HepG2 (cell line): ENCODE results near the gene DHRS9. TPM values are rescaled to one million over a fixed set of nuclear protein-coding genes. Genes with fewer than 3 reads are reported as not detected.

Source experiments
- ATAC-seq: fragments of 200-7000 bp; cut with Tn5 transposase; 3 replicates; pipeline ENCODE4 v1.9.1; 2020; ENCODE audit warnings: mild to moderate bottlenecking, moderate library complexity
- BruUV-seq: library from RNA; stranded (reverse); fragments of 400-500 nt; replicated peaks from 2 replicates; lab custom pipeline; 2021; lab: Mats Ljungman, UMichigan
- CTCF ChIA-PET: fragments of 300-600 bp; formaldehyde crosslinking; extraction: SDS; loops from one replicate; lab custom pipeline; 2021; ENCODE audit warnings: low total read pairs, inconsistent platforms, low intra/inter-chr PET ratio; lab: Yijun Ruan, JAX
- POLR2A ChIA-PET: fragments of 350-600 bp; sonication (Branson Sonifier 250); formaldehyde crosslinking; loops from one replicate; lab custom pipeline; 2020; ENCODE audit warnings: antibody characterized with exemption, inconsistent platforms; lab: Yijun Ruan, JAX
- DNase-seq: peaks from one replicate; pipeline ENCODE4 v3.0.0-alpha.2; 2015; ENCODE audit warnings: low spot score
- FAIRE-seq: peaks from 3 replicates; lab custom pipeline; 2011; peaks lifted over from hg19 to GRCh38; lab: Jason Lieb, UNC
- H2AFZ ChIP-seq: one replicate; pipeline ENCODE4 v1.6.1; 2011; ENCODE audit warnings: low read length, inconsistent platforms
- H3K27ac ChIP-seq: fragments of 300-600 bp; 3 replicates; pipeline ENCODE4 v1.8.0; 2011; ENCODE audit warnings: mixed run types, mild to moderate bottlenecking, mixed read lengths, low read length, inconsistent platforms; ENCODE audit not compliant: insufficient read depth; ENCODE audit errors: extremely low read length
- H3K27me3 ChIP-seq, 2 experiments: fragments of 200-600 bp in 1 of 2; 2 replicates in 1 of 2; 3 replicates in 1 of 2; pipeline versions ENCODE4 v1.6.0 to v1.8.0; 2011; ENCODE audit warnings: low read length in 2 of 2, mild to moderate bottlenecking in 2 of 2, moderate library complexity in 2 of 2, inconsistent platforms in 1 of 2; ENCODE audit not compliant: insufficient read depth in 2 of 2, control insufficient read depth in 1 of 2
- H3K36me3 ChIP-seq, 2 experiments: fragments of 200-600 bp in 1 of 2; replicated peaks in 1 of 2; 2 replicates in 1 of 2; 3 replicates in 1 of 2; pipeline versions ENCODE4 v1.5.1 to v1.8.0; 2011; ENCODE audit warnings: low read length in 2 of 2, inconsistent platforms in 1 of 2; ENCODE audit not compliant: insufficient read depth in 2 of 2, control insufficient read depth in 1 of 2
- H3K4me1 ChIP-seq: 2 replicates; pipeline ENCODE4 v1.5.1; 2012; ENCODE audit warnings: low read length, inconsistent platforms; ENCODE audit not compliant: insufficient read depth
- H3K4me2 ChIP-seq: 2 replicates; pipeline ENCODE4 v1.6.0; 2011; ENCODE audit warnings: low read depth, low read length, inconsistent platforms
- H3K4me3 ChIP-seq, 3 experiments: fragments of 200-600 bp in 1 of 3; sonication (generic), shearing (Covaris generic) in 1 of 3; replicated peaks in 1 of 3; 2 replicates each; pipeline ENCODE4 v1.5.1; 2011 to 2016; ENCODE audit warnings: low read length in 3 of 3, inconsistent platforms in 2 of 3, low read depth in 2 of 3, mild to moderate bottlenecking in 2 of 3, control low read depth in 1 of 3, mixed read lengths in 1 of 3; ENCODE audit not compliant: insufficient read depth in 1 of 3
- H3K79me2 ChIP-seq: one replicate; pipeline ENCODE4 v1.6.1; 2011; ENCODE audit warnings: low read length, inconsistent platforms; ENCODE audit not compliant: insufficient read depth
- H3K9ac ChIP-seq: 2 replicates; pipeline ENCODE4 v1.6.0; 2011; ENCODE audit warnings: mild to moderate bottlenecking, low read depth, low read length, inconsistent platforms; ENCODE audit not compliant: insufficient read depth
- H3K9me3 ChIP-seq: 2 replicates; pipeline ENCODE4 v1.5.1; 2012; ENCODE audit warnings: mild to moderate bottlenecking, low read length
- H4K20me1 ChIP-seq: 2 replicates; pipeline ENCODE4 v1.6.0; 2011; ENCODE audit warnings: inconsistent platforms, mild to moderate bottlenecking, low read length, moderate library complexity; ENCODE audit not compliant: insufficient read depth
- KLF16 ChIP-seq, 2 experiments: sonication (generic) in 1 of 2; formaldehyde crosslinking in 1 of 2; IDR thresholded peaks; 2 replicates each; pipeline versions ENCODE4 v1.6.1 to v1.8.0; 2016 to 2023; ENCODE audit warnings: missing genetic modification reagents in 2 of 2, missing compliant biosample characterization in 1 of 2
- TBL1XR1 ChIP-seq: fragments of 150-350 bp; IDR thresholded peaks from 2 replicates; pipeline ENCODE4 v1.6.1; 2014; ENCODE audit warnings: borderline replicate concordance, low read length; ENCODE audit not compliant: partially characterized antibody
- ZNF180 ChIP-seq: sonication (generic); formaldehyde crosslinking; IDR thresholded peaks from 2 replicates; pipeline ENCODE4 v1.4.0; 2020; ENCODE audit warnings: low read depth, missing genetic modification reagents, borderline replicate concordance
- ZNF264 ChIP-seq: sonication (generic); formaldehyde crosslinking; IDR thresholded peaks from 2 replicates; pipeline ENCODE4 v1.4.0; 2020; ENCODE audit warnings: missing genetic modification reagents
- ZNF343 ChIP-seq: sonication (generic); formaldehyde crosslinking; IDR thresholded peaks from 2 replicates; pipeline ENCODE4 v1.4.0; 2020; ENCODE audit warnings: mild to moderate bottlenecking, missing genetic modification reagents
- ZNF589 ChIP-seq: sonication (generic); formaldehyde crosslinking; conservative IDR thresholded peaks from 2 replicates; pipeline ENCODE4 v1.8.0; 2022; ENCODE audit warnings: mild to moderate bottlenecking, moderate library complexity, missing genetic modification reagents
- WGBS: methylation state at CpG from one replicate; pipeline ENCODE4 v1.1.6; 2017; ENCODE audit warnings: low lambda C conversion rate; 5-methylcytosine and 5-hydroxymethylcytosine counted together
- in situ Hi-C: cut with HindIII; loops from 2 replicates; pipeline ENCODE4 v1.10.0; 2017; ENCODE audit warnings: low pct_unique_long_range_greater_than_20kb; ENCODE audit not compliant: extremely low pct_ligation_motif_present
- intact Hi-C: fragments of 100-400 bp; cut with micrococcal nuclease; formaldehyde crosslinking; loops from one replicate; pipeline ENCODE4 v1.10.0; 2022; ENCODE audit not compliant: unreplicated experiment
- polyA plus RNA-seq, 8 experiments: library from polyadenylated mRNA; depleted of rRNA in 3 of 8; stranded (reverse) in 7 of 8; unstranded in 1 of 8; fragments of >200 nt; fragmentation: Illumina TruSeq in 4 of 8; extraction: Trizol in 4 of 8; gene quantifications; 2 replicates each; pipeline versions ENCODE4 v1.2.1 to v1.2.3, GENCODE V29; 2011 to 2016; ENCODE audit warnings: low read depth in 4 of 8, missing spikeins in 1 of 8, mixed read lengths in 1 of 8; ENCODE audit not compliant: insufficient read depth in 1 of 8
- total RNA-seq, 5 experiments: library from RNA; depleted of rRNA; stranded (reverse); fragments of >200 nt; fragmentation: Illumina TruSeq; extraction: Trizol; gene quantifications; 2 replicates each; pipeline ENCODE4 v1.2.3, GENCODE V29; 2016; ENCODE audit warnings: low read depth in 1 of 5
- TF ChIP-seq, protein P1 (sequence below): sonication (generic); formaldehyde crosslinking; IDR thresholded peaks from 2 replicates; pipeline ENCODE4 v1.5.1; 2020; ENCODE audit warnings: missing genetic modification reagents, mild to moderate bottlenecking, borderline replicate concordance
- TF ChIP-seq, protein P2 (sequence below): IDR thresholded peaks from 2 replicates; pipeline ENCODE4 v1.6.1; 2018; ENCODE audit warnings: missing genetic modification reagents
- TF ChIP-seq, protein P3 (sequence below): sonication (generic); formaldehyde crosslinking; IDR thresholded peaks from 2 replicates; pipeline ENCODE4 v1.5.0; 2020; ENCODE audit warnings: mild to moderate bottlenecking, missing genetic modification reagents

Gene DHRS9
- total and polyA plus RNA-seq, 2 of the 13 experiments (the other 11 are each of a cell fraction or from before 2014, with no cell fraction given), result not detected

DNA sequence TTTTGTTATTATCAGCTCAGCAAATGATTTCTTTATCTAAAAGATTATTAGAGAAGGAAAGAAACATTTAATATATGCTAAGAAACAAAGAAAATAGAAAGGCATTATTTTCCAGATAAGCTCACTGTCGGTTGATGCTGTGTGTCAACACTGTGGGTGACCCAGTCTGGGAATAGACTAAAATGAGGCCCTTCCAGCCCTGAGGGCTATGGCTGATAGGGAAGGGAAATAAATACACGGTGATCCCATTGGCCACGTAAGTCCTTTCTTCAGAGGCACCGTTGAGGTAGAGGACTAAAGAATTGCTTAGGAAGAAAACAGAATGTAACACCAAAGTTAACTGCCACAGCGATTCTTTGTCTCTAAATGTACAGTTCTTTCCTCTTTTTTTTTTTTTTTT, 40.0 kb upstream of the DHRS9 start:
- CTCF ChIA-PET, result no interaction called here
- POLR2A ChIA-PET, result no interaction called here
- no peak overlapping the region for H3K4me3 ChIP-seq

More for the DNA sequence above, 40.0 kb upstream of the DHRS9 start:
- H3K9me3 ChIP-seq, result no peaks in the 10 kb centered on the region
- no peak overlapping the region for H3K27ac ChIP-seq
- intact Hi-C loops, result no loop called here
- no peaks in the 10 kb centered on the region for H3K36me3 ChIP-seq
- no peak overlapping the region for H2AFZ ChIP-seq
- BruUV-seq, result no TSS peak
- in situ Hi-C loops, result no loop called here
- no peaks in the 10 kb centered on the region for H3K27me3 ChIP-seq
- H3K4me1 ChIP-seq, result no peaks in the 10 kb centered on the region
- no peak overlapping the region for H3K9ac ChIP-seq
- no peak overlapping the region for H3K4me2 ChIP-seq
- no peak for FAIRE-seq
- no peak for ATAC-seq
- H3K79me2 ChIP-seq, result no peaks in the 10 kb centered on the region
- 60% methylated on average over 5 of the region's 5 CpGs for WGBS
- no peak for TF ChIP-seq TBL1XR1
- TF ChIP-seq KLF16 (CRISPR knock-in tag; IDR thresholded peaks at IDR 0.05), result no peak
- TF ChIP-seq ZNF180, result no peak
- TF ChIP-seq, protein P1, sequence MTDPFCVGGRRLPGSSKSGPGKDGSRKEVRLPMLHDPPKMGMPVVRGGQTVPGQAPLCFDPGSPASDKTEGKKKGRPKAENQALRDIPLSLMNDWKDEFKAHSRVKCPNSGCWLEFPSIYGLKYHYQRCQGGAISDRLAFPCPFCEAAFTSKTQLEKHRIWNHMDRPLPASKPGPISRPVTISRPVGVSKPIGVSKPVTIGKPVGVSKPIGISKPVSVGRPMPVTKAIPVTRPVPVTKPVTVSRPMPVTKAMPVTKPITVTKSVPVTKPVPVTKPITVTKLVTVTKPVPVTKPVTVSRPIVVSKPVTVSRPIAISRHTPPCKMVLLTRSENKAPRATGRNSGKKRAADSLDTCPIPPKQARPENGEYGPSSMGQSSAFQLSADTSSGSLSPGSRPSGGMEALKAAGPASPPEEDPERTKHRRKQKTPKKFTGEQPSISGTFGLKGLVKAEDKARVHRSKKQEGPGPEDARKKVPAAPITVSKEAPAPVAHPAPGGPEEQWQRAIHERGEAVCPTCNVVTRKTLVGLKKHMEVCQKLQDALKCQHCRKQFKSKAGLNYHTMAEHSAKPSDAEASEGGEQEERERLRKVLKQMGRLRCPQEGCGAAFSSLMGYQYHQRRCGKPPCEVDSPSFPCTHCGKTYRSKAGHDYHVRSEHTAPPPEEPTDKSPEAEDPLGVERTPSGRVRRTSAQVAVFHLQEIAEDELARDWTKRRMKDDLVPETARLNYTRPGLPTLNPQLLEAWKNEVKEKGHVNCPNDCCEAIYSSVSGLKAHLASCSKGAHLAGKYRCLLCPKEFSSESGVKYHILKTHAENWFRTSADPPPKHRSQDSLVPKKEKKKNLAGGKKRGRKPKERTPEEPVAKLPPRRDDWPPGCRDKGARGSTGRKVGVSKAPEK (CRISPR knock-in tag), result no peak
- TF ChIP-seq ZNF589 (CRISPR knock-in tag), result no peak
- no peak for TF ChIP-seq ZNF264 (CRISPR knock-in tag)
- TF ChIP-seq, protein P2, sequence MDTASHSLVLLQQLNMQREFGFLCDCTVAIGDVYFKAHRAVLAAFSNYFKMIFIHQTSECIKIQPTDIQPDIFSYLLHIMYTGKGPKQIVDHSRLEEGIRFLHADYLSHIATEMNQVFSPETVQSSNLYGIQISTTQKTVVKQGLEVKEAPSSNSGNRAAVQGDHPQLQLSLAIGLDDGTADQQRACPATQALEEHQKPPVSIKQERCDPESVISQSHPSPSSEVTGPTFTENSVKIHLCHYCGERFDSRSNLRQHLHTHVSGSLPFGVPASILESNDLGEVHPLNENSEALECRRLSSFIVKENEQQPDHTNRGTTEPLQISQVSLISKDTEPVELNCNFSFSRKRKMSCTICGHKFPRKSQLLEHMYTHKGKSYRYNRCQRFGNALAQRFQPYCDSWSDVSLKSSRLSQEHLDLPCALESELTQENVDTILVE (CRISPR knock-in tag), result no peak
- no peak for TF ChIP-seq ZNF343 (CRISPR knock-in tag)
- TF ChIP-seq, protein P3, sequence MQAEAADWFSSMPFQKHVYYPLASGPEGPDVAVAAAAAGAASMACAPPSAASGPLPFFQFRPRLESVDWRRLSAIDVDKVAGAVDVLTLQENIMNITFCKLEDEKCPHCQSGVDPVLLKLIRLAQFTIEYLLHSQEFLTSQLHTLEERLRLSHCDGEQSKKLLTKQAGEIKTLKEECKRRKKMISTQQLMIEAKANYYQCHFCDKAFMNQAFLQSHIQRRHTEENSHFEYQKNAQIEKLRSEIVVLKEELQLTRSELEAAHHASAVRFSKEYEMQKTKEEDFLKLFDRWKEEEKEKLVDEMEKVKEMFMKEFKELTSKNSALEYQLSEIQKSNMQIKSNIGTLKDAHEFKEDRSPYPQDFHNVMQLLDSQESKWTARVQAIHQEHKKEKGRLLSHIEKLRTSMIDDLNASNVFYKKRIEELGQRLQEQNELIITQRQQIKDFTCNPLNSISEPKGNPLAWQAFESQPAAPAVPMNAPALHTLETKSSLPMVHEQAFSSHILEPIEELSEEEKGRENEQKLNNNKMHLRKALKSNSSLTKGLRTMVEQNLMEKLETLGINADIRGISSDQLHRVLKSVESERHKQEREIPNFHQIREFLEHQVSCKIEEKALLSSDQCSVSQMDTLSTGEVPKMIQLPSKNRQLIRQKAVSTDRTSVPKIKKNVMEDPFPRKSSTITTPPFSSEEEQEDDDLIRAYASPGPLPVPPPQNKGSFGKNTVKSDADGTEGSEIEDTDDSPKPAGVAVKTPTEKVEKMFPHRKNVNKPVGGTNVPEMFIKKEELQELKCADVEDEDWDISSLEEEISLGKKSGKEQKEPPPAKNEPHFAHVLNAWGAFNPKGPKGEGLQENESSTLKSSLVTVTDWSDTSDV (CRISPR knock-in tag), result no peak
- H4K20me1 ChIP-seq, result no peaks in the 10 kb centered on the region
- no peak for DNase-seq
